ENCODE results near the gene SF3A1. TPM values are rescaled to one million over a fixed set of nuclear protein-coding genes. Genes with fewer than 3 reads are reported as not detected.

The SF3A1 gene
- total and polyA plus RNA-seq, 2 of the 8 experiments (the other 6 are each of a cell fraction or from before 2014, with no cell fraction given), result 27.8 to 285 TPM

DNA sequence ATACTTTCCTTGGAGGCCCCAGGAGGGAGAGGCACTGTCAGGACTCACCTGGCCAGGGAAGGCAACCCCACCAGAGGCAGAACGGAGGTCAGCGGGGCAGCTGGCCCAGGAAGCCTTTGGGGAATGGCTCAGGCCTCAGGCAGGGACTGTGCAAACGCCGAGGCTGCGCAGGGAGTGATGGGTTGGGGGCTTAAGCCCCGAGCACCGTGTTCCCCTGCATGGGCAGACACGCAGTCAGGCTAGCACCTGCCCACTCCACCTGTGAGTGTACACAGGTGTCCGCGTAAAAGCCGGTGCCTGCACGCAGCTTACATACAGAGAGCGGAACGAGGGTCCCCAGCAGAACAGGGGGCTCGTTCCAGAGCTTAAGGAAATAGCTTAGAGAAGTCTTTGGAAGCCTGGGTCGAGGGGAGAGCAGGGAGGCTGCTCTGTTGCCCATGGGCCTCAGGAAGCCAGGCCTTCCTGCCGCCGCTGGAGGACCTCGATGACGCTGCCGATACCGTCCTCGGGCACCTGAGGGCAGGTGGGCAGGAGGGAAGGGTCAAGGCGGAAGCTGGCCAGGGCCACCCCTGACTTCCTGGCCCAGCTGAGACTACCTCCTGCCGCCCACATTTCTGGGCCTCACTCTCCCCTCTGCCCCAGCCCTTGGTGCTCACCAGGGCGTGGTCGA, 71.4 kb downstream of the SF3A1 start (continued):
- TF ChIP-seq, protein P1, sequence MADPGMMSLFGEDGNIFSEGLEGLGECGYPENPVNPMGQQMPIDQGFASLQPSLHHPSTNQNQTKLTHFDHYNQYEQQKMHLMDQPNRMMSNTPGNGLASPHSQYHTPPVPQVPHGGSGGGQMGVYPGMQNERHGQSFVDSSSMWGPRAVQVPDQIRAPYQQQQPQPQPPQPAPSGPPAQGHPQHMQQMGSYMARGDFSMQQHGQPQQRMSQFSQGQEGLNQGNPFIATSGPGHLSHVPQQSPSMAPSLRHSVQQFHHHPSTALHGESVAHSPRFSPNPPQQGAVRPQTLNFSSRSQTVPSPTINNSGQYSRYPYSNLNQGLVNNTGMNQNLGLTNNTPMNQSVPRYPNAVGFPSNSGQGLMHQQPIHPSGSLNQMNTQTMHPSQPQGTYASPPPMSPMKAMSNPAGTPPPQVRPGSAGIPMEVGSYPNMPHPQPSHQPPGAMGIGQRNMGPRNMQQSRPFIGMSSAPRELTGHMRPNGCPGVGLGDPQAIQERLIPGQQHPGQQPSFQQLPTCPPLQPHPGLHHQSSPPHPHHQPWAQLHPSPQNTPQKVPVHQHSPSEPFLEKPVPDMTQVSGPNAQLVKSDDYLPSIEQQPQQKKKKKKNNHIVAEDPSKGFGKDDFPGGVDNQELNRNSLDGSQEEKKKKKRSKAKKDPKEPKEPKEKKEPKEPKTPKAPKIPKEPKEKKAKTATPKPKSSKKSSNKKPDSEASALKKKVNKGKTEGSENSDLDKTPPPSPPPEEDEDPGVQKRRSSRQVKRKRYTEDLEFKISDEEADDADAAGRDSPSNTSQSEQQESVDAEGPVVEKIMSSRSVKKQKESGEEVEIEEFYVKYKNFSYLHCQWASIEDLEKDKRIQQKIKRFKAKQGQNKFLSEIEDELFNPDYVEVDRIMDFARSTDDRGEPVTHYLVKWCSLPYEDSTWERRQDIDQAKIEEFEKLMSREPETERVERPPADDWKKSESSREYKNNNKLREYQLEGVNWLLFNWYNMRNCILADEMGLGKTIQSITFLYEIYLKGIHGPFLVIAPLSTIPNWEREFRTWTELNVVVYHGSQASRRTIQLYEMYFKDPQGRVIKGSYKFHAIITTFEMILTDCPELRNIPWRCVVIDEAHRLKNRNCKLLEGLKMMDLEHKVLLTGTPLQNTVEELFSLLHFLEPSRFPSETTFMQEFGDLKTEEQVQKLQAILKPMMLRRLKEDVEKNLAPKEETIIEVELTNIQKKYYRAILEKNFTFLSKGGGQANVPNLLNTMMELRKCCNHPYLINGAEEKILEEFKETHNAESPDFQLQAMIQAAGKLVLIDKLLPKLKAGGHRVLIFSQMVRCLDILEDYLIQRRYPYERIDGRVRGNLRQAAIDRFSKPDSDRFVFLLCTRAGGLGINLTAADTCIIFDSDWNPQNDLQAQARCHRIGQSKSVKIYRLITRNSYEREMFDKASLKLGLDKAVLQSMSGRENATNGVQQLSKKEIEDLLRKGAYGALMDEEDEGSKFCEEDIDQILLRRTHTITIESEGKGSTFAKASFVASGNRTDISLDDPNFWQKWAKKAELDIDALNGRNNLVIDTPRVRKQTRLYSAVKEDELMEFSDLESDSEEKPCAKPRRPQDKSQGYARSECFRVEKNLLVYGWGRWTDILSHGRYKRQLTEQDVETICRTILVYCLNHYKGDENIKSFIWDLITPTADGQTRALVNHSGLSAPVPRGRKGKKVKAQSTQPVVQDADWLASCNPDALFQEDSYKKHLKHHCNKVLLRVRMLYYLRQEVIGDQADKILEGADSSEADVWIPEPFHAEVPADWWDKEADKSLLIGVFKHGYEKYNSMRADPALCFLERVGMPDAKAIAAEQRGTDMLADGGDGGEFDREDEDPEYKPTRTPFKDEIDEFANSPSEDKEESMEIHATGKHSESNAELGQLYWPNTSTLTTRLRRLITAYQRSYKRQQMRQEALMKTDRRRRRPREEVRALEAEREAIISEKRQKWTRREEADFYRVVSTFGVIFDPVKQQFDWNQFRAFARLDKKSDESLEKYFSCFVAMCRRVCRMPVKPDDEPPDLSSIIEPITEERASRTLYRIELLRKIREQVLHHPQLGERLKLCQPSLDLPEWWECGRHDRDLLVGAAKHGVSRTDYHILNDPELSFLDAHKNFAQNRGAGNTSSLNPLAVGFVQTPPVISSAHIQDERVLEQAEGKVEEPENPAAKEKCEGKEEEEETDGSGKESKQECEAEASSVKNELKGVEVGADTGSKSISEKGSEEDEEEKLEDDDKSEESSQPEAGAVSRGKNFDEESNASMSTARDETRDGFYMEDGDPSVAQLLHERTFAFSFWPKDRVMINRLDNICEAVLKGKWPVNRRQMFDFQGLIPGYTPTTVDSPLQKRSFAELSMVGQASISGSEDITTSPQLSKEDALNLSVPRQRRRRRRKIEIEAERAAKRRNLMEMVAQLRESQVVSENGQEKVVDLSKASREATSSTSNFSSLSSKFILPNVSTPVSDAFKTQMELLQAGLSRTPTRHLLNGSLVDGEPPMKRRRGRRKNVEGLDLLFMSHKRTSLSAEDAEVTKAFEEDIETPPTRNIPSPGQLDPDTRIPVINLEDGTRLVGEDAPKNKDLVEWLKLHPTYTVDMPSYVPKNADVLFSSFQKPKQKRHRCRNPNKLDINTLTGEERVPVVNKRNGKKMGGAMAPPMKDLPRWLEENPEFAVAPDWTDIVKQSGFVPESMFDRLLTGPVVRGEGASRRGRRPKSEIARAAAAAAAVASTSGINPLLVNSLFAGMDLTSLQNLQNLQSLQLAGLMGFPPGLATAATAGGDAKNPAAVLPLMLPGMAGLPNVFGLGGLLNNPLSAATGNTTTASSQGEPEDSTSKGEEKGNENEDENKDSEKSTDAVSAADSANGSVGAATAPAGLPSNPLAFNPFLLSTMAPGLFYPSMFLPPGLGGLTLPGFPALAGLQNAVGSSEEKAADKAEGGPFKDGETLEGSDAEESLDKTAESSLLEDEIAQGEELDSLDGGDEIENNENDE (IDR thresholded peaks at IDR 0.05; ENCODE audit: insufficient replicate concordance, low read length), result no peak
- TF ChIP-seq NANOG (IDR thresholded peaks at IDR 0.05; ENCODE audit: insufficient read depth, low read depth, low read length, poor library complexity, severe bottlenecking) (no peak), HDAC2 (IDR thresholded peaks at IDR 0.05; ENCODE audit: borderline replicate concordance in 1 of 2, low read depth in 2 of 2, low read length in 2 of 2) (no peak)
